Nephron (organoid): ENCODE measurements around the gene ALKBH5.
A peak's percentile ranks its signal among the peaks of the same experiment; 100 is the strongest.

Experiments used
- H3K27ac Mint-ChIP-seq, 3 experiments: 2 replicates each; pipeline ENCODE4 v1.8.0; 2020; ENCODE audit warnings: mixed read lengths in 3 of 3, mild to moderate bottlenecking in 2 of 3, moderate library complexity in 1 of 3
- H3K27me3 Mint-ChIP-seq: 2 replicates; pipeline ENCODE4 v1.8.0; 2021; ENCODE audit warnings: low read depth, mild to moderate bottlenecking, moderate library complexity, mixed read lengths
- H3K36me3 Mint-ChIP-seq: 2 replicates; pipeline ENCODE4 v1.8.0; 2020; ENCODE audit warnings: low read depth, mixed read lengths
- H3K4me1 Mint-ChIP-seq: 2 replicates; pipeline ENCODE4 v1.8.0; 2020; ENCODE audit warnings: mixed read lengths
- H3K4me3 Mint-ChIP-seq, 3 experiments: 2 replicates each; pipeline ENCODE4 v1.8.0; 2020; ENCODE audit warnings: mild to moderate bottlenecking in 3 of 3, mixed read lengths in 3 of 3, moderate library complexity in 2 of 3
- H3K9me3 Mint-ChIP-seq: 2 replicates; pipeline ENCODE4 v1.8.0; 2020; ENCODE audit warnings: mixed read lengths
- TF ChIP-seq, protein P1 (sequence below), 3 experiments: fragments of 200-600 bp; sonication (generic); IDR thresholded peaks; one replicate each; pipeline ENCODE4 v1.5.0; 2021; ENCODE audit warnings: antibody characterized with exemption in 3 of 3; ENCODE audit not compliant: unreplicated experiment in 3 of 3

Gene ALKBH5

DNA sequence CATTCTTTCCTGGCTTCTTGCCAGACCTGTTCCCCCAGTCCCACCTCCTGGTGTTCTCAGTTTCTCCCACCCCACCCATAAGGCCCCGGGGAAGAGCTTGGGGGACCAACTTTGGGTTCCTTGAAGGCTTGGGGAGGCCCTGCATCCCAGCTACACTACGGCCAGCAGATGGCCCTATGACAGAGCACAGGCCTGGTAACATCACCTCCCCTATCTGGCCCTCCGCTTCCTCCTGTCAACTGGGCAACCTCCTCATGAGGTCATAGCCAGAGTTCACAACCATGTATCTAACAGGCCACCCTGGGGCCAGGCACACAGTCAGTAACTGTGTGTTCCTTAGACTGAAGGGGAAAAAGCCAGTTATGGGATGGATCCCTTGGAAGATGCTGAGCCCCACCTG, 43.7 kb upstream of the ALKBH5 start:
- no peak overlapping the region for H3K27ac Mint-ChIP-seq
- no peaks in the 10 kb centered on the region for H3K9me3 Mint-ChIP-seq
- no peak overlapping the region for H3K4me3 Mint-ChIP-seq
- H3K4me1 Mint-ChIP-seq = peaks cover 6% of the 10 kb centered on the region
- peaks cover 10% of the 10 kb centered on the region for H3K27me3 Mint-ChIP-seq
- TF ChIP-seq, protein P1, sequence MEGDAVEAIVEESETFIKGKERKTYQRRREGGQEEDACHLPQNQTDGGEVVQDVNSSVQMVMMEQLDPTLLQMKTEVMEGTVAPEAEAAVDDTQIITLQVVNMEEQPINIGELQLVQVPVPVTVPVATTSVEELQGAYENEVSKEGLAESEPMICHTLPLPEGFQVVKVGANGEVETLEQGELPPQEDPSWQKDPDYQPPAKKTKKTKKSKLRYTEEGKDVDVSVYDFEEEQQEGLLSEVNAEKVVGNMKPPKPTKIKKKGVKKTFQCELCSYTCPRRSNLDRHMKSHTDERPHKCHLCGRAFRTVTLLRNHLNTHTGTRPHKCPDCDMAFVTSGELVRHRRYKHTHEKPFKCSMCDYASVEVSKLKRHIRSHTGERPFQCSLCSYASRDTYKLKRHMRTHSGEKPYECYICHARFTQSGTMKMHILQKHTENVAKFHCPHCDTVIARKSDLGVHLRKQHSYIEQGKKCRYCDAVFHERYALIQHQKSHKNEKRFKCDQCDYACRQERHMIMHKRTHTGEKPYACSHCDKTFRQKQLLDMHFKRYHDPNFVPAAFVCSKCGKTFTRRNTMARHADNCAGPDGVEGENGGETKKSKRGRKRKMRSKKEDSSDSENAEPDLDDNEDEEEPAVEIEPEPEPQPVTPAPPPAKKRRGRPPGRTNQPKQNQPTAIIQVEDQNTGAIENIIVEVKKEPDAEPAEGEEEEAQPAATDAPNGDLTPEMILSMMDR (IDR thresholded peaks at IDR 0.05; ENCODE audit: unreplicated experiment in 3 of 3) = peak in 1 of 3 experiments; percentile 15
- H3K36me3 Mint-ChIP-seq = no peaks in the 10 kb centered on the region

DNA sequence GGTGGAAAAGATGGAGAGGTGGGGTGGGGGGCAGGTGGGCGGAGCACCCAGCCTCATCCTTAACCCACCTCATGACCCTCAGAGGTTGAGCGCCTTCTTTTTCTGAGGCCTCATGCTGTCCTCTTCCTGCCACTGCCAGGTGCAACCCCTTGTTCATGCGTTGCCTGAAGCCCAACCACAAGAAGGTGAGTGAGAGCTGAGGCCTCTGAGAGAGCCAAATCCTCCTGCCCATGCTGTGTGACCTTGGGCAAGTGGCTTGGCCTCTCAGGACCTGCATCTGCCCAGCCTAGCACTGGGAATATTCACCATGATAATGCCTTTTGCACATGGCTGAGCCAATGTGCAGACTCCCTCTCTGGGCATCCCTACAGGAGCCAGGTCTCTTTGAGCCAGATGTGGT, 43.0 kb upstream of the ALKBH5 start:
- Mint-ChIP-seq H3K27me3 (peaks cover 12% of the 10 kb centered on the region), H3K4me3 (no peak overlapping the region), H3K4me1 (peaks cover 6% of the 10 kb centered on the region), H3K9me3 (no peaks in the 10 kb centered on the region), H3K36me3 (no peaks in the 10 kb centered on the region), H3K27ac (no peak overlapping the region)
- TF ChIP-seq, protein P1 (IDR thresholded peaks at IDR 0.05; ENCODE audit: unreplicated experiment in 3 of 3) = no peak

DNA sequence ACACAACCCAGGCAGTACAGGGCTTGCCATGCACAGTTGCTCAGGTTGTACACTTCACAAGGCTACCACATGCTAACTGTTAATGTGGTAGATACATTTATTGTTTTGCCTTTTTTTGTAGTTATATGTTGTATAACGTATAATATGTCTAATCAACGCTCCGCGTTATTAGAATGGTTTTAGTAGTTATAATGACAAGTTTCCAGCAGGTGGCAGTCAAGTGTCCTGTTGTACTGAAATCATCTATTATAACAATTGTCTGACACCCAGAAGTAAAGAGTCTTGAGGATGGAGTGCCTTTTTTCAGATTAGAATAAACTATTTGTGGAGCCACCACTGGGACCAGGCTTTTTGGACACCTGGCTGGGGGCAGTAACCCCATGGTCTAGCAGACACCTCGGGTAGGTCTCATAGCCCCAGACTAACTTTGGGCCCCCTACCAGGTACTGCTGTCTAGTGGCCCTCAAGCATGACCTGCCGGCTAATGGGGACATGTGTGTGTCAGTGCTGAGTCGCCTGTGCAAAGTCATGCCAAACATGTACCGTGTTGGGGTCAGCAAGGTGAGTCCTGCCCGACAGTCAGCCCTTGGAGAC, 42.3 kb upstream of the ALKBH5 start:
- Mint-ChIP-seq H3K36me3 (no peaks in the 10 kb centered on the region), H3K27ac (peak overlapping the region in 1 of 3 experiments; percentile 68), H3K27me3 (peaks cover 12% of the 10 kb centered on the region), H3K9me3 (no peaks in the 10 kb centered on the region), H3K4me3 (no peak overlapping the region), H3K4me1 (peaks cover 6% of the 10 kb centered on the region)
- TF ChIP-seq, protein P1 (IDR thresholded peaks at IDR 0.05; ENCODE audit: unreplicated experiment in 3 of 3) = peak; percentile 53 to 74 (median 62)

DNA sequence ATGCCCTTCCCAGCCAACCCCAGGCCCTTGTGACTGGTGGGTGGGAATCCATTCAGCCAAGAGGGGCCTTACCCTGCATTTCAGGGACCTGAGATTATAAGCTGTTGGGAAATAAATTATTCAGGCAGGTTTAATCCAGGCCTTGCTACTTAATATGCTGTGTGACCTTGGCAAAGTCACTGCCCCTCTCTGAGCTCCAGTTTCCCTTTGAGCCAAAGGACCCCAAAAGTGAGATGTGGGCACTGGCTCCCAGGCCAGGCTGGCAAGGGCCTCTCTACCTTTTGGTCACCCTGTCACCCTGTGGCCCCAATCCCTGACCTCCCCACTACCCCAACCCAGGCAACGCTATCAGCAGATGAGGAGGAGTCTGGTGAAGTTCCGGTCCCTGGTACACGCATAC, 41.2 kb upstream of the ALKBH5 start:
- no peak overlapping the region for H3K4me3 Mint-ChIP-seq
- TF ChIP-seq, protein P1 (IDR thresholded peaks at IDR 0.05; ENCODE audit: unreplicated experiment in 3 of 3) = no peak
- H3K27ac Mint-ChIP-seq = no peak overlapping the region
- H3K4me1 Mint-ChIP-seq = peaks cover 6% of the 10 kb centered on the region
- no peaks in the 10 kb centered on the region for H3K9me3 Mint-ChIP-seq
- peaks cover 12% of the 10 kb centered on the region for H3K27me3 Mint-ChIP-seq
- no peaks in the 10 kb centered on the region for H3K36me3 Mint-ChIP-seq

DNA sequence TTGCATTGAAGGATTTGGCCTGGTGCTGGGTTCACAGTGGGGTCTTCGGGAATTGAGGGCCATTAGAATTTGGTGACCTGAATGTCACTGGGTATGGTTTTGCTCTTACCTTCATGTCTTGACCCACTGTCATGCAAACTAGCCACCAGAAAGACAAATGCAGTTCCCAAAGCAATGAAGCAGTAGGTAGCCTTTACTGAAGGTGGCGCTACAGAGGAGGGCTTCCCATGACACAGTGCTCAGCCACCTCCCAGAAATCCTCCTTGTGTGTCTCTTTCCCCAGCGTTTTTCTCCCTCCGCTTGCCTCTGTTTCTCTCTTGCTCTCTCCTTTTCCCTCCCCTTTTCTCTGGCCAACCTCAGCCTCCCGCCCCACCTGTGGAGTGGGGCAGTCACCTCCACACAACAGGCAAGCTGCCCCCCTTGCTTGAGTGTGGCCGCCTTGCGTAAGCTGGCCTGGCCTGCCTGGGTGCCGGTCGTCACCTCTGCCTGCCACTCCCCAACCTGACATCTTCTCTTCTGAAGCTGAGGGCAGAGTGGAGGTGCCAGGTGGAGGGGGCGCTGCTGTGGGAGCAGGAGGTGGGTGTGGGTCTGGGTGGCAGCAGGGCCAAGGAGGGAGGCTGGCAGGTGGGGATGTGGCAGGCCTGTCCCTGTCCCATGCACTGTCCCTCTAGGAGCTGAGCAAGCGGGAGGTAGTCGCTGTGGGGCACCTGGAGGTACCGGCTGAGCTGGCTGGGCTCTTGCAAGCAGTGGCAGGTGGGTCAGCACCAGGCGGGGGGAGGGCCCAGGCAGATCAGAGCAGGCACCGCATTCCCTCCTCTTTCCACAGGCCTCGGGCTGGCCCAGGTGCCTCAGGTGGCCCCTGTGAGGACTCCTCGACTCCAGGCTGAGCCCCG, 40.3 kb upstream of the ALKBH5 start:
- no peak overlapping the region for H3K4me3 Mint-ChIP-seq
- no peaks in the 10 kb centered on the region for H3K36me3 Mint-ChIP-seq
- H3K27me3 Mint-ChIP-seq = peaks cover 13% of the 10 kb centered on the region
- TF ChIP-seq, protein P1 (IDR thresholded peaks at IDR 0.05; ENCODE audit: unreplicated experiment in 3 of 3) = peak in 1 of 3 experiments; percentile 32
- peaks cover 6% of the 10 kb centered on the region for H3K4me1 Mint-ChIP-seq
- no peak overlapping the region for H3K27ac Mint-ChIP-seq
- H3K9me3 Mint-ChIP-seq = no peaks in the 10 kb centered on the region
